ENCODE data around the gene DNM3. TPM values are rescaled to one million over a fixed set of nuclear protein-coding genes. Genes with fewer than 3 reads are reported as not detected.
A peak's percentile ranks its signal among the peaks of the same experiment; 100 is the strongest.

DNM3 gene
- total and polyA plus RNA-seq, 5 experiments from 2014 or later, result 0.36 to 2.3 (median 0.41) TPM

GRCh38 chr1:172179918-172180317 lies 338.6 kb downstream of the DNM3 start:
- no peaks in the 10 kb centered on the region for H3K27me3 Mint-ChIP-seq
- peak overlapping the region in 6 of 10 donors; percentile 6 to 98 (median 70) for H3K27ac Mint-ChIP-seq
- H3K4me1 Mint-ChIP-seq, result peaks cover 5 to 38% (median 19%) of the 10 kb centered on the region in 4 donors
- ATAC-seq (no peak), DNase-seq (no peak)
- POLR2A ChIA-PET, result interaction anchor here (1.2 kb wide), 2 partner anchors 10 to 214 kb away, joined by 3 to 4 read pairs; no protein-coding TSS in a partner anchor
- H3K36me3 Mint-ChIP-seq, result no peaks in the 10 kb centered on the region
- no peaks in the 10 kb centered on the region for H3K9me3 Mint-ChIP-seq
- no peak overlapping the region for H3K4me3 Mint-ChIP-seq

- DNase-seq, result peak in 6 of 10 donors; percentile 9 to 63 (median 20)
- peak; percentile 64 to 81 for ATAC-seq
- H3K27ac Mint-ChIP-seq, result peak overlapping the region; percentile 82 to 98 (median 94)
- POLR2A ChIA-PET, result interaction anchor here (1.2 kb wide), 1 partner anchor 214 kb away, joined by 4 read pairs; no protein-coding TSS in a partner anchor
- H3K27me3 Mint-ChIP-seq, result no peaks in the 10 kb centered on the region
- peaks cover 5 to 46% (median 22%) of the 10 kb centered on the region in 4 donors for H3K4me1 Mint-ChIP-seq
- no peaks in the 10 kb centered on the region for H3K36me3 Mint-ChIP-seq
- H3K9me3 Mint-ChIP-seq, result no peaks in the 10 kb centered on the region
- H3K4me3 Mint-ChIP-seq, result peak overlapping the region; percentile 59 to 89 (median 77)
These were observed 339.4 kb downstream of the DNM3 start for GRCh38 chr1:172180501-172181285.

DNA sequence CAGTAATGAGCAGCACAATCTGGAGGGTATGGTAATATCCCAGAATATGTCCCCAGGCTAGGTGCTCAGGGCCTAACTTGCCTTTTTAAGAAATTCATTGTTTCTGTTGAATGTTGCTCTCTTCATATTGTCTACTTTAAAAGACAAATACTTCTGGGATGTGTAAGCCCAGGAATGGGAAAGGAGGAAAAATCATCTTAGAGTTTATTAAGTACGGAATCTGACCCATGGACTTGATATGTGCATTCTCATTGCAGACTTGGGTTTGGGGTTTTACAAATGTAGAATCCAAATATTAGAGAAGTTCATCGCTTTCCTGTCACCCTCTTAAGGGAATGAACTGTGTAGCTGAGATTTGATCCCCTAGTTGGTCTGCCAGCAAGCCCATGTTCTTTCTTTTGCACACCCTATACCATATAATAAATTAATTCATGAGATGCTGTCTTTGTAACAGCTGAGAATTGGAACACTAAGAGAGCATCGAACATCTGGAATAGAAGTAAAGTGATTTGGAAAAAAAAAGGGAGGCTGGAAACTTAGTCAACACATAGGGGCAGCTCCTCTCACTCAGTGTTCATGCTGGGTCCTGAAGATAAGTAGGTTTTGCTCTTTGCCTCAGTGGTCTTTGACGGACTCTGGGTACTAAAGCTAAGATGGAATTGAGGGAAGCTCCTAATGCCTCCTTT lies 343.4 kb downstream of the DNM3 start:
- no peak overlapping the region for H3K4me3 Mint-ChIP-seq
- no peak for ATAC-seq
- no peak for DNase-seq
- peaks cover 5 to 71% (median 22%) of the 10 kb centered on the region in 4 donors for H3K4me1 Mint-ChIP-seq
- POLR2A ChIA-PET, result interaction anchor here (1.1 kb wide), 1 partner anchor 41 kb away, joined by 4 read pairs; no protein-coding TSS in a partner anchor
- no peaks in the 10 kb centered on the region for H3K9me3 Mint-ChIP-seq
- H3K36me3 Mint-ChIP-seq, result peaks cover 0 to 2% (median 0%) of the 10 kb centered on the region in 3 donors
- H3K27me3 Mint-ChIP-seq, result no peaks in the 10 kb centered on the region
- H3K27ac Mint-ChIP-seq, result peak overlapping the region in 2 of 10 donors; percentile 25 to 54

DNA sequence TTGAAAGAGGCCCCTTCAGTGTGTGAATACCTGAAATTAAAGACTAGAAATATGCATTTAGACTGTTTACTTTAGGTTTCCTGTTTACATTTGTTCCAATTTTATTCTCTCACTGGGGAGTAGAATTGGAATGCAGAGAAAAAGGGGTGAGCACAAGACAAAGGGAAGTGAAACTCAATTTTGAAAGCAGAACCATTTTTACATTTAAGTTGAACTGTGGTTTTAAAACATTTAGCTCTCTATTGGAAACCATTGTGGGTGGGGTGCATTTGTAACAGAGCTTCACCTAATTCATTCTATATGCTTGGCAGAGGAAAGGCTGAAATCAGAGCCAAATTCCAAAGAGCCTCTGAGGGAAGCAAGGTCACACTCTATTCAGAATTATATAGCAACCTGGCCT lies 343.9 kb downstream of the DNM3 start:
- no peak for DNase-seq
- Mint-ChIP-seq H3K36me3 (peaks cover 0 to 2% (median 0%) of the 10 kb centered on the region in 3 donors), H3K27me3 (no peaks in the 10 kb centered on the region), H3K27ac (peak overlapping the region in 2 of 10 donors; percentile 25 to 54), H3K4me3 (peak overlapping the region in 1 of 10 donors; percentile 18), H3K4me1 (peaks cover 5 to 67% (median 22%) of the 10 kb centered on the region in 4 donors), H3K9me3 (no peaks in the 10 kb centered on the region)
- POLR2A ChIA-PET, result no interaction called here
- ATAC-seq, result no peak

DNA sequence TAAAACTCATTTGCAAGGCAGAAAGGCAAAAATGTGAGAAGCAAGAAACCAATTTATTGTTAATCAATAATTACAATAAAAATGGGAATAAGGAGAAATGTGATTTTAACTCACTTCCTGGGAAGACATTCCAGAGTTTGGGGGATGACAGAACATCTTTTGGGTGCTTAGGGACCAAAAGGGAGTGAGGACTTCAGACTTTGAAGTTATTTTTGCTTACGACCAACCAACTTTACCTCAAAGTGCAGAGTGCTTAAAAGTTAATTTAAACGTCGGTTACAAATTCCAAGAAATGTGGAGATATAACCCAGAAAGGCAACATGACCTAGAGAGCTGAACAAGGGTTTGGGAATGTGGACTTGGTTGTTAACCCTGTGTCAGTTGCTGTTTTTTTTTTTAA lies 344.7 kb downstream of the DNM3 start:
- DNase-seq (no peak), ATAC-seq (no peak)
- POLR2A ChIA-PET, result no interaction called here
- H3K9me3 Mint-ChIP-seq, result no peaks in the 10 kb centered on the region
- no peak overlapping the region for H3K4me3 Mint-ChIP-seq
- H3K27me3 Mint-ChIP-seq, result no peaks in the 10 kb centered on the region
- H3K27ac Mint-ChIP-seq, result peak overlapping the region in 1 of 10 donors; percentile 54
- peaks cover 5 to 60% (median 17%) of the 10 kb centered on the region in 4 donors for H3K4me1 Mint-ChIP-seq
- H3K36me3 Mint-ChIP-seq, result peaks cover 0 to 2% (median 0%) of the 10 kb centered on the region in 3 donors

- POLR2A ChIA-PET, result no interaction called here
- Mint-ChIP-seq H3K9me3 (peaks cover 10 to 47% (median 26%) of the 10 kb centered on the region in 9 donors), H3K27ac (peak overlapping the region in 1 of 10 donors; percentile 8), H3K27me3 (no peaks in the 10 kb centered on the region), H3K4me3 (no peak overlapping the region), H3K4me1 (peaks cover 0 to 4% (median 0%) of the 10 kb centered on the region in 4 donors), H3K36me3 (peaks cover 0 to 36% (median 16%) of the 10 kb centered on the region in 3 donors)
- ATAC-seq (no peak), DNase-seq (no peak)
These were observed 360.3 kb downstream of the DNM3 start for GRCh38 chr1:172201572-172201971.

GRCh38 chr1:172203135-172203823 lies 362.0 kb downstream of the DNM3 start:
- peaks cover 9 to 31% (median 18%) of the 10 kb centered on the region in 9 donors for H3K9me3 Mint-ChIP-seq
- POLR2A ChIA-PET, result no interaction called here
- no peak overlapping the region for H3K4me3 Mint-ChIP-seq
- H3K27me3 Mint-ChIP-seq, result no peaks in the 10 kb centered on the region
- DNase-seq (no peak), ATAC-seq (no peak)
- H3K27ac Mint-ChIP-seq, result peak overlapping the region in 2 of 10 donors; percentile 29 to 60
- H3K4me1 Mint-ChIP-seq, result peaks cover 0 to 4% (median 0%) of the 10 kb centered on the region in 4 donors
- H3K36me3 Mint-ChIP-seq, result peaks cover 0 to 24% (median 13%) of the 10 kb centered on the region in 3 donors

DNA sequence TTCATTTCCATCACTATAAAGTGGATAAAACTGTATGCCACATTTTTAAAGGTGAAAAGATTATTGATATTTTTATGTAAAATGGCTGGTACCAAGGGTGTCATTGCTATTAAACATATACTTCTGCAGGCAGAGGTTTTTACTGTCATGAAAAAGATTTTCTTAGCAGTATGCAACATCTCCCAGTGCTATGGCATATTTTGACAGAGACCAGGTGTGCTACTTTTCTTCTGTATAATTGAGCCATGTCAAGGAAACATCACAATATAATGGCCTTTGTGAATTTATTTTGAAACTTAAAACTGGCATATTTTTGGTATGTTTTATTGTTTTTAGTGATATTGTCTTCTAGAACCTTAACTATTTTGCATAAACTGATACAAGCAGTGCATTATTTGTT lies 362.6 kb downstream of the DNM3 start:
- Mint-ChIP-seq H3K27me3 (no peaks in the 10 kb centered on the region), H3K4me1 (peaks cover 0 to 4% (median 0%) of the 10 kb centered on the region in 4 donors), H3K27ac (no peak overlapping the region), H3K36me3 (peaks cover 0 to 19% (median 10%) of the 10 kb centered on the region in 3 donors), H3K4me3 (no peak overlapping the region), H3K9me3 (peaks cover 4 to 25% (median 12%) of the 10 kb centered on the region in 9 donors)
- ATAC-seq, result no peak
- POLR2A ChIA-PET, result no interaction called here
- no peak for DNase-seq

- Mint-ChIP-seq H3K36me3 (peaks cover 0 to 5% (median 4%) of the 10 kb centered on the region in 3 donors), H3K27ac (no peak overlapping the region), H3K4me1 (peaks cover 0 to 4% (median 0%) of the 10 kb centered on the region in 4 donors), H3K9me3 (peaks cover 0 to 3% (median 0%) of the 10 kb centered on the region in 9 donors), H3K4me3 (no peak overlapping the region), H3K27me3 (no peaks in the 10 kb centered on the region)
- DNase-seq, result no peak
- ATAC-seq, result no peak
- POLR2A ChIA-PET, result no interaction called here
These were observed 365.0 kb downstream of the DNM3 start for GRCh38 chr1:172206256-172206655.

GRCh38 chr1:172208635-172209034 lies 367.3 kb downstream of the DNM3 start:
- ATAC-seq (no peak), DNase-seq (no peak)
- Mint-ChIP-seq H3K9me3 (peaks cover 0 to 3% (median 0%) of the 10 kb centered on the region in 9 donors), H3K27ac (no peak overlapping the region), H3K4me1 (peaks cover 0 to 4% (median 0%) of the 10 kb centered on the region in 4 donors), H3K4me3 (no peak overlapping the region), H3K36me3 (peaks cover 0 to 4% (median 0%) of the 10 kb centered on the region in 3 donors), H3K27me3 (no peaks in the 10 kb centered on the region)
- POLR2A ChIA-PET, result interaction anchor here (0.7 kb wide), 1 partner anchor 172 kb away, joined by 3 read pairs; no protein-coding TSS in a partner anchor

- Mint-ChIP-seq H3K27me3 (no peaks in the 10 kb centered on the region), H3K9me3 (peaks cover 0 to 3% (median 0%) of the 10 kb centered on the region in 9 donors), H3K36me3 (peaks cover 0 to 4% (median 0%) of the 10 kb centered on the region in 3 donors), H3K4me1 (peaks cover 0 to under 1% (median 0%) of the 10 kb centered on the region in 4 donors), H3K27ac (no peak overlapping the region), H3K4me3 (no peak overlapping the region)
- POLR2A ChIA-PET, result no interaction called here
- ATAC-seq (no peak), DNase-seq (no peak)
These were observed 369.9 kb downstream of the DNM3 start for GRCh38 chr1:172211221-172211620.

DNA sequence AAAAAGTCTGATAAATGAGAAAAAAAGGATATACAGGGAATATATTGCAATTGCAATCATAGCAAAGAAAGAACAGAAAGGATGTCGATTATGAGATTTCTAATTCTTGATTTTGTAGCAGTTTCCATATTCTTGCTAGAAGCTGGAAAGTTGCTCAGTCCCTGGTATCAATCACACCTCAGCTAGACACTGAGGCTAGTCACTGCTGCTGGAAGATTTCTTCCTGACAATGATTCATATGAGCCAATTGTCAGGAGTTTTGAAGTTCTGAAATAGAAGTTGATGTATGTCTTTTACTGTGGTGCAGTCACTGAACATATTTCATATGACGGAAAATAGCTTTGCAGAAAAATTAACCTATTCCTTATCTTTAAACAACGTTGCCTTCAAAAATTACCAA lies 370.8 kb downstream of the DNM3 start:
- H3K4me3 Mint-ChIP-seq, result no peak overlapping the region
- no peak for ATAC-seq
- H3K9me3 Mint-ChIP-seq, result peaks cover 0 to 3% (median 0%) of the 10 kb centered on the region in 9 donors
- peaks cover 0 to 4% (median 0%) of the 10 kb centered on the region in 3 donors for H3K36me3 Mint-ChIP-seq
- no peaks in the 10 kb centered on the region for H3K4me1 Mint-ChIP-seq
- H3K27me3 Mint-ChIP-seq, result no peaks in the 10 kb centered on the region
- no peak overlapping the region for H3K27ac Mint-ChIP-seq
- POLR2A ChIA-PET, result interaction anchor here (0.5 kb wide), 1 partner anchor 432 kb away, joined by 3 read pairs; no protein-coding TSS in a partner anchor
- DNase-seq, result no peak
